GM23338 (cell line): ENCODE measurements around the gene APBA1. TPM values are rescaled to one million over a fixed set of nuclear protein-coding genes. Genes with fewer than 3 reads are reported as not detected.

Experiments
- ATAC-seq: fragments of 200-7000 bp; cut with Tn5 transposase; 3 replicates; pipeline ENCODE4 v1.9.1; 2020
- DNase-seq: peaks from one replicate; pipeline ENCODE4 v3.0.0-alpha.2; 2015; ENCODE audit warnings: low spot score
- H2AFZ ChIP-seq: fragments of 200-600 bp; sonication (generic); 2 replicates; pipeline ENCODE4 v1.8.0; 2016; ENCODE audit warnings: antibody characterized with exemption, mild to moderate bottlenecking, moderate library complexity
- H3F3A ChIP-seq: fragments of 200-600 bp; sonication (generic); replicated peaks from 2 replicates; pipeline ENCODE4 v1.8.0; 2017; ENCODE audit warnings: antibody characterized with exemption, mixed run types, low read depth
- H3K27ac ChIP-seq: fragments of 200-600 bp; sonication (generic); 2 replicates; pipeline ENCODE4 v1.6.1; 2016; ENCODE audit warnings: low read depth
- H3K27me3 ChIP-seq: fragments of 200-600 bp; sonication (generic); 2 replicates; pipeline ENCODE4 v1.8.0; 2016; ENCODE audit warnings: mild to moderate bottlenecking, mixed run types, moderate library complexity; ENCODE audit not compliant: insufficient read depth
- H3K36me3 ChIP-seq: fragments of 200-600 bp; sonication (generic); 2 replicates; pipeline ENCODE4 v1.8.0; 2016; ENCODE audit warnings: mild to moderate bottlenecking; ENCODE audit not compliant: insufficient read depth
- H3K4me1 ChIP-seq: fragments of 200-600 bp; sonication (generic); 2 replicates; pipeline ENCODE4 v1.8.0; 2016; ENCODE audit warnings: mild to moderate bottlenecking, moderate library complexity; ENCODE audit not compliant: insufficient read depth
- H3K4me2 ChIP-seq: fragments of 200-600 bp; sonication (generic); 2 replicates; pipeline ENCODE4 v1.7.1; 2017; ENCODE audit warnings: mixed run types
- H3K4me3 ChIP-seq: fragments of 200-600 bp; sonication (generic); 2 replicates; pipeline ENCODE4 v1.6.1; 2016; ENCODE audit warnings: mixed run types
- H3K79me2 ChIP-seq: fragments of 200-600 bp; sonication (generic); replicated peaks from 2 replicates; pipeline ENCODE4 v1.8.0; 2017; ENCODE audit warnings: mild to moderate bottlenecking; ENCODE audit not compliant: insufficient read depth
- H3K9me2 ChIP-seq: fragments of 200-600 bp; sonication (generic); 2 replicates; pipeline ENCODE4 v1.8.0; 2017; ENCODE audit not compliant: insufficient read depth
- H4K20me1 ChIP-seq: fragments of 200-600 bp; sonication (generic); replicated peaks from 2 replicates; pipeline ENCODE4 v1.8.0; 2017; ENCODE audit warnings: mild to moderate bottlenecking; ENCODE audit not compliant: insufficient read depth
- H3K27ac Mint-ChIP-seq: 2 replicates; pipeline ENCODE4 v1.8.0; 2020; ENCODE audit warnings: inconsistent platforms, mild to moderate bottlenecking, moderate library complexity, mixed read lengths
- H3K27me3 Mint-ChIP-seq: 3 replicates; pipeline ENCODE4 v1.8.0; 2022; ENCODE audit warnings: low read depth, mild to moderate bottlenecking, moderate library complexity, mixed read lengths, inconsistent platforms; ENCODE audit not compliant: insufficient read depth, poor library complexity
- H3K36me3 Mint-ChIP-seq: 3 replicates; pipeline ENCODE4 v1.8.0; 2021; ENCODE audit warnings: low read depth, mild to moderate bottlenecking, inconsistent platforms, moderate library complexity, mixed read lengths
- H3K4me1 Mint-ChIP-seq: 3 replicates; pipeline ENCODE4 v1.8.0; 2020; ENCODE audit warnings: mild to moderate bottlenecking, inconsistent platforms, mixed read lengths
- H3K4me3 Mint-ChIP-seq: 3 replicates; pipeline ENCODE4 v1.8.0; 2021; ENCODE audit warnings: moderate library complexity, mild to moderate bottlenecking, inconsistent platforms, mixed read lengths
- H3K9me3 Mint-ChIP-seq: 3 replicates; pipeline ENCODE4 v1.8.0; 2020; ENCODE audit warnings: moderate library complexity, mild to moderate bottlenecking, inconsistent platforms, mixed read lengths
- CREB1 ChIP-seq: fragments of 250-450 bp; sonication (Bioruptor Pico); IDR thresholded peaks from 2 replicates; pipeline ENCODE4 v1.5.0; 2020; ENCODE audit warnings: low read depth, mild to moderate bottlenecking, moderate library complexity
- CTCF ChIP-seq, 2 experiments: fragments of 200-600 bp in 1 of 2; sonication (generic) in 1 of 2; conservative IDR thresholded peaks; 2 replicates each; pipeline versions ENCODE4 v1.5.1 to v1.6.1; 2016 to 2017; ENCODE audit warnings: antibody characterized with exemption in 2 of 2, low read depth in 2 of 2, mild to moderate bottlenecking in 2 of 2, moderate library complexity in 1 of 2
- EZH2 ChIP-seq: fragments of 200-600 bp; sonication (generic); IDR thresholded peaks from one replicate; pipeline ENCODE4 v1.8.0; 2017; ENCODE audit warnings: antibody characterized with exemption, mild to moderate bottlenecking, low read depth; ENCODE audit not compliant: unreplicated experiment
- EZH2phosphoT487 ChIP-seq: fragments of 200-600 bp; sonication (generic); IDR thresholded peaks from one replicate; pipeline ENCODE4 v1.8.1; 2018; ENCODE audit warnings: antibody characterized with exemption; ENCODE audit not compliant: unreplicated experiment
- JUNB ChIP-seq: IDR thresholded peaks from one replicate; pipeline ENCODE4 v1.6.1; 2016; ENCODE audit warnings: antibody characterized with exemption; ENCODE audit not compliant: unreplicated experiment
- POLR2AphosphoS5 ChIP-seq: IDR thresholded peaks from 2 replicates; pipeline ENCODE4 v1.6.1; 2016; ENCODE audit warnings: antibody characterized with exemption, low read depth
- REST ChIP-seq: IDR thresholded peaks from one replicate; pipeline ENCODE4 v1.6.1; 2018; ENCODE audit warnings: antibody characterized with exemption; ENCODE audit not compliant: unreplicated experiment
- ZNF114 ChIP-seq: fragments of 250-450 bp; sonication (Bioruptor Pico); IDR thresholded peaks from 2 replicates; pipeline ENCODE4 v1.5.0; 2020; ENCODE audit warnings: mild to moderate bottlenecking, moderate library complexity
- ZNF331 ChIP-seq: fragments of 250-450 bp; sonication (Bioruptor Pico); IDR thresholded peaks from 2 replicates; pipeline ENCODE4 v1.5.0; 2020; ENCODE audit warnings: low read depth, mild to moderate bottlenecking, moderate library complexity
- polyA plus RNA-seq: library from polyadenylated mRNA; unstranded; fragments of >200 nt; fragmentation: Nextera tagmentation; extraction: Ambion mirVana; gene quantifications from 2 replicates; pipeline ENCODE4 v1.2.1, GENCODE V29; 2016
- total RNA-seq: library from RNA; depleted of rRNA; stranded (reverse); fragments of >200 nt; shearing (Covaris generic); gene quantifications from 2 replicates; pipeline ENCODE4 v1.2.3, GENCODE V29; 2014

Gene APBA1
- total and polyA plus RNA-seq, 2 experiments from 2014 or later = 0.26 to 1.0 TPM

GRCh38 chr9:69483886-69484422 is 188.2 kb downstream of the APBA1 start:
- ATAC-seq (no peak), DNase-seq (no peak)
- no peaks in the 10 kb centered on the region for H3F3A ChIP-seq
- no peaks in the 10 kb centered on the region; the same call in 2 of the 3 replicates for H3K9me3 Mint-ChIP-seq
- H3K27me3 ChIP-seq = no peaks in the 10 kb centered on the region
- no peaks in the 10 kb centered on the region for H4K20me1 ChIP-seq
- no peak overlapping the region for H3K4me2 ChIP-seq
- no peak overlapping the region for H3K27ac Mint-ChIP-seq
- H3K79me2 ChIP-seq = no peaks in the 10 kb centered on the region
- TF ChIP-seq EZH2phosphoT487 (no peak), CTCF (conservative IDR thresholded peaks at IDR 0.05; ENCODE audit: low read depth in 2 of 2) (no peak), CREB1 (CRISPR knock-in tag) (no peak), REST (no peak), ZNF114 (CRISPR knock-in tag) (no peak)
- H3K4me1 Mint-ChIP-seq = peaks cover 5% of the 10 kb centered on the region
- H2AFZ ChIP-seq = no peak overlapping the region
- no peak overlapping the region for H3K4me3 Mint-ChIP-seq
- no peak overlapping the region for H3K4me3 ChIP-seq
- no peak overlapping the region for H3K27ac ChIP-seq
- no peaks in the 10 kb centered on the region for H3K36me3 Mint-ChIP-seq
- peaks cover 3% of the 10 kb centered on the region; the same call in 1 of the 2 replicates for H3K4me1 ChIP-seq
- no peaks in the 10 kb centered on the region for H3K9me2 ChIP-seq
- H3K36me3 ChIP-seq = no peaks in the 10 kb centered on the region
- H3K27me3 Mint-ChIP-seq = peaks cover 1% of the 10 kb centered on the region

- peaks cover 17% of the 10 kb centered on the region for H3K4me1 Mint-ChIP-seq
- no peaks in the 10 kb centered on the region for H3K27me3 ChIP-seq
- ATAC-seq = peak; percentile 91
- no peak overlapping the region for H3K4me3 ChIP-seq
- no peak overlapping the region for H3K4me2 ChIP-seq
- DNase-seq = peak; percentile 82
- H3K4me1 ChIP-seq = no peaks in the 10 kb centered on the region
- no peak overlapping the region for H3K27ac Mint-ChIP-seq
- no peaks in the 10 kb centered on the region for H4K20me1 ChIP-seq
- no peaks in the 10 kb centered on the region for H3F3A ChIP-seq
- no peak overlapping the region for H3K27ac ChIP-seq
- H3K9me3 Mint-ChIP-seq = peaks cover 10% of the 10 kb centered on the region; the same call in 2 of the 3 replicates
- H3K9me2 ChIP-seq = no peaks in the 10 kb centered on the region
- H3K36me3 Mint-ChIP-seq = peaks cover 10% of the 10 kb centered on the region
- no peak overlapping the region for H3K4me3 Mint-ChIP-seq
- no peaks in the 10 kb centered on the region for H3K36me3 ChIP-seq
- H3K79me2 ChIP-seq = no peaks in the 10 kb centered on the region
- H3K27me3 Mint-ChIP-seq = peaks cover 10% of the 10 kb centered on the region
- H2AFZ ChIP-seq = 0 out of 2 replicates have a peak overlapping the region, but pooled peaks have one; percentile 0
- TF ChIP-seq CTCF (conservative IDR thresholded peaks at IDR 0.05; ENCODE audit: low read depth in 2 of 2) (no peak), POLR2AphosphoS5 (no peak), JUNB (no peak), ZNF331 (no peak), EZH2 (no peak)
Measured at GRCh38 chr9:69476797-69477196, 195.4 kb downstream of the APBA1 start.
